NCI-H82 treated with DMSO at 0.1 percent for 48 hours (cell line): Measurements from ENCODE around the gene SNCAIP.
"Not testable (repeated sequence)": the region's sequence is repeated elsewhere in the genome, so short reads cannot be mapped to it uniquely, and the experiment has no call there.

Experiments used
- DNase-seq: peaks from one replicate; lab custom pipeline; 2025; ENCODE audit not compliant: unreplicated experiment; lab: John Stamatoyannopoulos, UW

Gene SNCAIP

DNA sequence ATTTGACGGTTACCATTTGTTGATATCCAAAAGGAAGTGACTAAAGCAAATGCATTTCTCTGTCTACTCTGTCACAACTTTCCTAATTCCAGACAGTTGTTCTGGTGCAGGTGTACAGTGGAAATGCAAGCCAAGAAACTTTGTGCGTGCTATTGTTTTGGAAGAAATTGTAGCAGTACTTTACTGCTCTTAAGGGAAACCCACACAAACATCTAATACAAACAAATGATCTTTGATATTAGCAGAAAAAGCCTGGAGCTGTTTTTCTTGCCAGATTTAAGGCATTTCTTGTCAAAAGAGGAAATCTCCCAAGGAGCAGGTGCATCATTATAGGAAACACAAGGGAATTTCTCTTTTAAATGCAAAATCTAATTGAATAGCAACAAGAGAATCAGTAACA, 2.0 kb downstream of the SNCAIP start:
- DNase-seq = no peak

- no peak for DNase-seq
These were observed 3.5 kb downstream of the SNCAIP start for GRCh38 chr5:122315521-122315920.

GRCh38 chr5:122316656-122317055, 4.6 kb downstream of the SNCAIP start:
- no peak for DNase-seq

DNA sequence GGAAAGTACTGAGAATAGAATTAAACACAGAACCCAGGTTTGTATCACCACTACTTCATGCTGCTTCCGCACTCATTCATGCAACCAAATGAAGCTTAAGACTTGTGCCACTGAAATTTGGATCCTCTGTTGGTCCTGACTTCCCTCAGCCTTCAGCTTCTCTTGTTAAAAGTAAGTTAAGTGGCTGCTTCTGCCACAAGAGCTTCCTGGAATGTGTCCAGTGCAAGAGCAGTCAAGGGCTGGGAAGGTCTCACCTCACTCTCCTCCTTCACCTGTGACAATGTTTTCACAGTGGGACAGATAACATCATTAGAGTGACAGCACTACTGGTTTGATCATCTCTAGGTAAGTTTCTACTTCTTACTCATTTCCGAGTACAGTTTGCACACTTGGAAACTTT, 7.9 kb downstream of the SNCAIP start:
- no peak for DNase-seq

- DNase-seq = no peak
These were observed 9.9 kb downstream of the SNCAIP start for GRCh38 chr5:122321921-122322320.

- no peak for DNase-seq
These were observed 10.9 kb downstream of the SNCAIP start for GRCh38 chr5:122322801-122323548.

GRCh38 chr5:122323738-122324137, 11.7 kb downstream of the SNCAIP start:
- no peak for DNase-seq

- no peak for DNase-seq
These were observed 15.1 kb downstream of the SNCAIP start for GRCh38 chr5:122327110-122327509.

DNA sequence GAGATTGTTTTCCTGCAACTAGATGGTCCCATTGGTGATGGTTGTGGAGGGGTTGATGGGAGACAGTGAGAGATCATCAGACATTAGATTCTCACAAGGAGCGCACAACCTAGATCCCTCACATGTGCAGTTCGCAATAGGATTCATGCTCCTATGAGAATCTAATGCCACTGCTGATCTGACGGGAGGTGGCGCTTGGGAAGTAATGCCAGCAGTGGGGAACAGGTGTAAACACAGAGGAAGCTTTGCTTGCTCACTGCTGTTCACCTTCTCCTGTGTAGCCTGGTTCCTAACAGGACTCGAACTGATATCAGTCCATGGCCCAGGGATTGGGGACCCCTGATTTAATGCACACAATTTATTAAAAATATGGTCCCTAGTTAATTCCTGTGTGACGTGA, 18.8 kb downstream of the SNCAIP start:
- DNase-seq = no peak

DNA sequence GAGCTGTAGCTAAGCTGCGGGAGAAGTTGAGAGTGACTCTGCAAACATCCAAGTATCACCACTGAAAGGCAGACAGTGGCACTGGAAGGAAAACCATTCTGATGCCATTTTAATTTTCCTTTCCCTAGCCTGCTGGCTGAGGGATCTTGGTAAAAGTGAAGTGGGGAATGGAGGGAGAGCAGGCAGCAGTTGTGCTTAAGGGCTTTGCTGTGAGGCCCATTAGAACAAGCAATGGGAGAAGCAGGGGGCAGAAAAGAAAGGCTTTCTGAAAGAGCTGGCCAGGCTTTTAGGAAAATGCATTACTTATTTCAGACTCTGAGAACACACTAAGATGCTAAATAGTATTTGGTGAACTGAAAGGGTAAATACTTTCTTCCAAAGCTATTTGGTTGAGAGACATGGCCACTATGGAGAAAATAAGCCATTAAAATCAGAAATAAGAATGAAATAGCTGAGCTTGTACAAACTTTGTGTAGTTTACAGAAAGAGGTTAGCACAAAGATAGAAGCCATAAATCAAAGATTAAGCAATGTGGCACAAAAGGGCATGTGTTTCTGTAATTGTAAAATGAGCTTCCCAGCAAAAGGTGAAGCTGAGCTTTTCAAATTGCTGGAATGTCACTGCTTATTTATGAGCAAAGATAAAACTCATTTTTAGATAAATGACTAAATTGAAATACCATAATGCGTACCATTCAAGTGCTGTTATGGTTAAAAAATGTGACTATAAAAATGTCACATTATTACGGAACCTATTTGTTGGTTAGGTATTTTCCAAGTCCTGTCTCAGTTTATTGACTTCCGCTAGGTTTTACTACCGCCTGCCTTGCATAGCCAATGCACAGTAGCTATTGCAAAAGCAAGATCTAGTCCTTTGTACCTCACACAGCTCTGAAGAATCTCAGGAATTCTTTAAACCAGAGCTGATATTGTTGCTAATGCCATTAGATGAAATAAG, 20.8 kb downstream of the SNCAIP start:
- DNase-seq = no peak

GRCh38 chr5:122333564-122333963, 21.5 kb downstream of the SNCAIP start:
- DNase-seq = no peak

GRCh38 chr5:122339591-122339990, 27.6 kb downstream of the SNCAIP start:
- DNase-seq = no peak

DNA sequence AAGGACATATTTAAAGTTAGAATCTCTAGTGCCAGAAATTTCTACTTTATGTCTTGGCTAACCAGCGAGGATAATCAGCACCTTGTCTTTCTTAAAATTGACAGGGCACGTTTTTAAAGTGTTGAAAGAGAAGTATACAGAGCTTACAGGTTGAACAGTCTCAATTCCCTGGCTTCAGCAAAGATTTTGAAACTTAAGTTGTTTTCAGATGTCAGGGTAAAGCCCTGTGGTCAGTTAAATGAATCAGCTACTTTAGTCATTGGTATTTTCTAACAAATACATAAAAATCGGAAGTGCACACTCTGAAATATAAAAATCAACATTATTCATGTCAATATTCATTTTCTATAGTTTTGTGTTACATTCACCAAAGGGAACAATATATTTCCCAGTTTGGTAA, 29.1 kb downstream of the SNCAIP start:
- no peak for DNase-seq

- DNase-seq = no peak
These were observed 30.2 kb downstream of the SNCAIP start for GRCh38 chr5:122342256-122342655.

DNA sequence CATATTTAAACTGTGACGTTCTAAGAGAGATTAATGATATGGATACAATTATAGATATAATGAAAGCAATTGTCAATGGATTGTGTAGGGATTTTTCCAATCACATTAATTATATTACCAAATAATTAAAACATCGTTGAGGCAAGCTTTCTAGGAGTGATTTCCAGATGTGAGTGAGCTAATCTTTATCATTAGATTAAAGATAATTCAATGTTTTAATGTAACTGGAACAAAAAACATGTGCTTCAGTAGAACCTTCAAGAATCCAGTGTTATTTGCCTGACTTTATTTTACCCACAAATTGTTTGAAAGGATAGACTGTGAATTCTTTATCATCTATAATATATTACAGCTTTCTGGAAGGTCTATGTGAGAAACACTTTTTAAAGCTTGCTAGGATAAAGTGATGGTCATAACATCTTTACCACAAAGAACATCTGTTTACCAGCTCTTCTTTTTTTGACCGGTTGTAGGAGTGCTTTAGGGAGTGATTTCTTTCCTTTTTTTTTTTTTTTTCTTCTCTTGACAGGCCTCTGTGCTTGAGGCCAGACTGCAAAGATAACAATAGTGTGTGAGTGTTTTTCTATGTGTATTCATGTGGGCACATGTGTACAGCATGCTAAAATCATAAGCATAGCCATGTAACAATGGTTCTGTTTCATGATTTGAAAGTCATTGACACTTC, 35.0 kb downstream of the SNCAIP start:
- DNase-seq = no peak

DNA sequence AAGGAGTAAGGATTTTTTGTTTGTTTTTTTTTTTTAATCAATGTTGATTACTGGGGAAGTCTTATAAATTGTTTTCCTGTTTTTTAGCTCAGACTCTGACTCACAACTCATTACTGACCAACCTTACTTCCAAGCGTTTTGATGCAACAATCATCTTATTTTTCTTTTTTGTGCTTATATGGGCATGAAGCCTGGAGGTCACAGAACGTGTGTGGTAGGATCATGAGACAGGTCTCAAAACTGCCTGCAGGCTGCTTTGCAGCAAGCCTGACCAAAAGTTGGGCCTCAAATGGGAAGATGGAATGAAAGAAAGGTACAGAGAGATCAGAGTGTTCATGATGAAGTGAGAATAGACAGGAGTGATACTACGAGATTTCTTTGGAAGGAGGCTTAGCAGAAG, 38.5 kb downstream of the SNCAIP start:
- DNase-seq = no peak

GRCh38 chr5:122351416-122352157, 39.5 kb downstream of the SNCAIP start:
- DNase-seq = no peak

GRCh38 chr5:122352331-122352730, 40.3 kb downstream of the SNCAIP start:
- DNase-seq = no peak

GRCh38 chr5:122353361-122353760, 41.3 kb downstream of the SNCAIP start:
- not testable (repeated sequence) for DNase-seq

- DNase-seq = no peak
These were observed 42.3 kb downstream of the SNCAIP start for GRCh38 chr5:122354293-122354692.

DNA sequence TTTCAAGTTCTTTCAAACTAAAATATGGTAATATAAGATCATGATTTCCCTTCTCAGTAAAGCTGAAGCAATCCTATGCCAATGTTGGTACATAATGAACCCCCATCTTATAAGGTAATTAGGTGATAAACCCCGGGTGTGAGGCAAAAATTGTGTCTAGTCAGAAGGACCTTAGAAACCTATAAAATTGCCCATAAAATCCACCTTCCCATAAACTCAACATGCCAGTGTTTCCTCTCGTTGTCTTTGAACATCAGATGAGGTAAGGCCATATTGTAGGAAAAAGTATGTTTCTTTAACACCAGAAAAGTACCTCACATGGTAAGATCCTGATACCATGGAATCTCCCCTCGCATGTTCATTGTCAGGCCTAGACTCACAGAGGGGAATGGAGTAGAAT, 43.3 kb downstream of the SNCAIP start:
- no peak for DNase-seq
